HCT116 (cell line): ENCODE data around the gene NUBPL.

Source experiments
- ELF1 ChIP-seq: IDR thresholded peaks from 2 replicates; pipeline ENCODE4 v1.6.1; 2012; ENCODE audit warnings: low read depth, borderline replicate concordance
- EZH2 ChIP-seq: fragments of 200-600 bp; sonication (generic); IDR thresholded peaks from 2 replicates; pipeline ENCODE4 v1.6.1; 2017; ENCODE audit warnings: antibody characterized with exemption, mixed run types
- EZH2phosphoT487 ChIP-seq: fragments of 200-600 bp; IDR thresholded peaks from 2 replicates; pipeline ENCODE4 v1.6.1; 2018; ENCODE audit warnings: antibody characterized with exemption, borderline replicate concordance
- FOSL1 ChIP-seq: IDR thresholded peaks from 2 replicates; pipeline ENCODE4 v1.6.1; 2012; ENCODE audit warnings: low read depth
- POLR2A ChIP-seq: IDR thresholded peaks from 2 replicates; pipeline ENCODE4 v1.7.0; 2011; ENCODE audit warnings: borderline replicate concordance; ENCODE audit not compliant: insufficient read depth, insufficient read length; ENCODE audit errors: extremely low read depth
- POLR2AphosphoS5 ChIP-seq: IDR thresholded peaks from 2 replicates; pipeline ENCODE4 v1.6.1; 2011; ENCODE audit warnings: mild to moderate bottlenecking, low read depth, low read length, moderate library complexity
- TCF7L2 ChIP-seq: IDR thresholded peaks from 2 replicates; pipeline ENCODE4 v1.7.0; 2011; ENCODE audit warnings: borderline replicate concordance, inconsistent platforms; ENCODE audit not compliant: insufficient read depth, insufficient read length; ENCODE audit errors: extremely low read depth
- YY1 ChIP-seq: IDR thresholded peaks from 2 replicates; pipeline ENCODE4 v1.6.1; 2011; ENCODE audit warnings: low read length, low read depth, moderate library complexity, mild to moderate bottlenecking; ENCODE audit not compliant: insufficient replicate concordance; ENCODE audit errors: extremely low read depth
- ZNF274 ChIP-seq: fragments of 200-500 bp; sonication (Bioruptor generic); IDR thresholded peaks from 2 replicates; pipeline ENCODE4 v1.6.1; 2014; ENCODE audit warnings: mild to moderate bottlenecking, low read depth, low read length, inconsistent platforms
- TF ChIP-seq, protein P1 (sequence below), 3 experiments: fragments of 200-600 bp in 1 of 3; sonication (generic) in 1 of 3; IDR thresholded peaks in 2 of 3; conservative IDR thresholded peaks in 1 of 3; 2 replicates each; pipeline ENCODE4 v1.5.1; 2012 to 2017; ENCODE audit warnings: low read depth in 2 of 3, low read length in 2 of 3, antibody characterized with exemption in 1 of 3, borderline replicate concordance in 1 of 3, control low read depth in 1 of 3, mild to moderate bottlenecking in 1 of 3, mixed read lengths in 1 of 3, mixed run types in 1 of 3, moderate library complexity in 1 of 3; ENCODE audit not compliant: insufficient read depth in 1 of 3
- TF ChIP-seq, protein P2 (sequence below): IDR thresholded peaks from 2 replicates; pipeline ENCODE4 v1.6.1; 2012
- TF ChIP-seq, protein P3 (sequence below): IDR thresholded peaks from 2 replicates; pipeline ENCODE4 v1.6.1; 2012; ENCODE audit warnings: low read depth

DNA sequence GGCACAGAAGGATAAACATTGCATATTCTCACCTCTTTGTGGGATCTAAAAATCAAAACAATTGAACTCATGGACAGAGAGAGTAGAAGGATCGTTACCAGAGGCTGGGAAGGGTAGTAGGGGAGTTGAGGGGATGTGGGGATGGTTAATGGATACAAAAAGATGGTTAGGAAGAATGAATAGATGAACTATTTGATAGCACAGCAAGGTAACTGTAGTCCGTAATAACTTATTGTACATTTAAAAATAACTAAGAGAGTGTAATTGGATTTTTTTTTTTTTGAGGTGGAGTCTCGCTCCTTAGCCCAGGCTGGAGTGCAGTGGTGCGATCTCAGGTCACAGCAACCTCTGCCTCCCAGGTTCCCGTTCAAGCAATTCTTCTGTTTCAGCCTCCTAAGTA, 52.0 kb downstream of the NUBPL start:
- TF ChIP-seq POLR2A = no peak
- TF ChIP-seq, protein P1, sequence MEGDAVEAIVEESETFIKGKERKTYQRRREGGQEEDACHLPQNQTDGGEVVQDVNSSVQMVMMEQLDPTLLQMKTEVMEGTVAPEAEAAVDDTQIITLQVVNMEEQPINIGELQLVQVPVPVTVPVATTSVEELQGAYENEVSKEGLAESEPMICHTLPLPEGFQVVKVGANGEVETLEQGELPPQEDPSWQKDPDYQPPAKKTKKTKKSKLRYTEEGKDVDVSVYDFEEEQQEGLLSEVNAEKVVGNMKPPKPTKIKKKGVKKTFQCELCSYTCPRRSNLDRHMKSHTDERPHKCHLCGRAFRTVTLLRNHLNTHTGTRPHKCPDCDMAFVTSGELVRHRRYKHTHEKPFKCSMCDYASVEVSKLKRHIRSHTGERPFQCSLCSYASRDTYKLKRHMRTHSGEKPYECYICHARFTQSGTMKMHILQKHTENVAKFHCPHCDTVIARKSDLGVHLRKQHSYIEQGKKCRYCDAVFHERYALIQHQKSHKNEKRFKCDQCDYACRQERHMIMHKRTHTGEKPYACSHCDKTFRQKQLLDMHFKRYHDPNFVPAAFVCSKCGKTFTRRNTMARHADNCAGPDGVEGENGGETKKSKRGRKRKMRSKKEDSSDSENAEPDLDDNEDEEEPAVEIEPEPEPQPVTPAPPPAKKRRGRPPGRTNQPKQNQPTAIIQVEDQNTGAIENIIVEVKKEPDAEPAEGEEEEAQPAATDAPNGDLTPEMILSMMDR (IDR thresholded peaks at IDR 0.05 in 2 of 3, conservative IDR thresholded peaks at IDR 0.05 in 1 of 3; ENCODE audit: borderline replicate concordance in 1 of 3, insufficient read depth in 1 of 3, low read depth in 2 of 3, low read length in 2 of 3) = no peak
- TF ChIP-seq EZH2phosphoT487 = no peak
- no peak for TF ChIP-seq POLR2AphosphoS5
- TF ChIP-seq ZNF274 = no peak
- TF ChIP-seq, protein P2, sequence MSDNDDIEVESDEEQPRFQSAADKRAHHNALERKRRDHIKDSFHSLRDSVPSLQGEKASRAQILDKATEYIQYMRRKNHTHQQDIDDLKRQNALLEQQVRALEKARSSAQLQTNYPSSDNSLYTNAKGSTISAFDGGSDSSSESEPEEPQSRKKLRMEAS = no peak
- no peak for TF ChIP-seq YY1
- TF ChIP-seq, protein P3, sequence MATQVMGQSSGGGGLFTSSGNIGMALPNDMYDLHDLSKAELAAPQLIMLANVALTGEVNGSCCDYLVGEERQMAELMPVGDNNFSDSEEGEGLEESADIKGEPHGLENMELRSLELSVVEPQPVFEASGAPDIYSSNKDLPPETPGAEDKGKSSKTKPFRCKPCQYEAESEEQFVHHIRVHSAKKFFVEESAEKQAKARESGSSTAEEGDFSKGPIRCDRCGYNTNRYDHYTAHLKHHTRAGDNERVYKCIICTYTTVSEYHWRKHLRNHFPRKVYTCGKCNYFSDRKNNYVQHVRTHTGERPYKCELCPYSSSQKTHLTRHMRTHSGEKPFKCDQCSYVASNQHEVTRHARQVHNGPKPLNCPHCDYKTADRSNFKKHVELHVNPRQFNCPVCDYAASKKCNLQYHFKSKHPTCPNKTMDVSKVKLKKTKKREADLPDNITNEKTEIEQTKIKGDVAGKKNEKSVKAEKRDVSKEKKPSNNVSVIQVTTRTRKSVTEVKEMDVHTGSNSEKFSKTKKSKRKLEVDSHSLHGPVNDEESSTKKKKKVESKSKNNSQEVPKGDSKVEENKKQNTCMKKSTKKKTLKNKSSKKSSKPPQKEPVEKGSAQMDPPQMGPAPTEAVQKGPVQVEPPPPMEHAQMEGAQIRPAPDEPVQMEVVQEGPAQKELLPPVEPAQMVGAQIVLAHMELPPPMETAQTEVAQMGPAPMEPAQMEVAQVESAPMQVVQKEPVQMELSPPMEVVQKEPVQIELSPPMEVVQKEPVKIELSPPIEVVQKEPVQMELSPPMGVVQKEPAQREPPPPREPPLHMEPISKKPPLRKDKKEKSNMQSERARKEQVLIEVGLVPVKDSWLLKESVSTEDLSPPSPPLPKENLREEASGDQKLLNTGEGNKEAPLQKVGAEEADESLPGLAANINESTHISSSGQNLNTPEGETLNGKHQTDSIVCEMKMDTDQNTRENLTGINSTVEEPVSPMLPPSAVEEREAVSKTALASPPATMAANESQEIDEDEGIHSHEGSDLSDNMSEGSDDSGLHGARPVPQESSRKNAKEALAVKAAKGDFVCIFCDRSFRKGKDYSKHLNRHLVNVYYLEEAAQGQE = no peak
- TF ChIP-seq TCF7L2 = no peak
- no peak for TF ChIP-seq ELF1
- TF ChIP-seq EZH2 = no peak
- TF ChIP-seq FOSL1 = no peak
